HG03521 (cell line): ENCODE data around the gene AUTS2.
A peak's percentile ranks its signal among the peaks of the same experiment; 100 is the strongest.
"Not testable (repeated sequence)": the region's sequence is repeated elsewhere in the genome, so short reads cannot be mapped to it uniquely, and the experiment has no call there.

ENCODE experiments used
- ATAC-seq: cut with Tn5 transposase; IDR thresholded peaks from one replicate; pipeline ENCODE4 v1.9.1; 2021; ENCODE audit warnings: mild to moderate bottlenecking, moderate library complexity; ENCODE audit not compliant: unreplicated experiment

AUTS2 gene

GRCh38 chr7:70794962-70795361 is 1196.7 kb downstream of the AUTS2 start:
- no peak for ATAC-seq

DNA sequence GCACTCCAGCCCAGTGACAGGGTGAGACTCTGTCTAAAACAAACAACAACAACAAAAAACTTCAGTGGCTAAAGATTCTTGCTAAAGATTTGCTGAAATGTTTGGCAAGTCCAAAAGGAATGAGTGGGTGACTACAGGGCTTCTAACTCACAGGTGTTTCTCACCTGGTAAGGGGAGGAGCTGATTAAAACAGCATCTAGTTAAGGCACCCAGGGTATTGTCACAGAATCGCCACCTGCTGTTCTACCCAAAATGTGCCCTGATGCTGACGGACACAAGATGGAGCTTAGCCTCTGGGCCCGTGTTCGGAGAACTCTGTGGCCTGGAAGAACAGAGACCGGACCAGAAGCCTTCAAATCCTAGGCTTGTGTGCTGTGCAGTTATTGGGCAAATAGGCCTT is 1197.7 kb downstream of the AUTS2 start:
- no peak for ATAC-seq

GRCh38 chr7:70797109-70797514 is 1198.8 kb downstream of the AUTS2 start:
- ATAC-seq, result no peak

GRCh38 chr7:70799841-70800405 is 1201.6 kb downstream of the AUTS2 start:
- no peak for ATAC-seq

DNA sequence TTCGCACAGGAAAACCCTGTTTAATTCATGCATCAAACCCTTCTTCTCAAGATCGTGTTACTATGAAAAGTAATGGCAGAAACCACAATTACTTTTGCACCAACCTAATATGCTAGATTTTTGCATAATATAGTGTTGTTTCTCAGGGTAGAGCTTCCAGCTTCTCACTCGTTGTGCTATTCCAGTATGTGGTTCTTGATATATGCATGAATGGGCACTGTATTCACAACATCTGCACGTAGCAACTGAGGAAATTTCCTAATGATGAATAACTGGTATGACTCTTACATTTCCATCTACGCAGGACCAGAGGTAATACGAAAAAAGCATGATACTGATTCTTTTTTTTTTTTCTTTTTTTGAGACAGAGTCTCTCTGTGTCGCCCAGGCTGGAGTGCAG is 1207.1 kb downstream of the AUTS2 start:
- peak; percentile 60 for ATAC-seq

GRCh38 chr7:70807650-70808049 is 1209.4 kb downstream of the AUTS2 start:
- no peak for ATAC-seq

DNA sequence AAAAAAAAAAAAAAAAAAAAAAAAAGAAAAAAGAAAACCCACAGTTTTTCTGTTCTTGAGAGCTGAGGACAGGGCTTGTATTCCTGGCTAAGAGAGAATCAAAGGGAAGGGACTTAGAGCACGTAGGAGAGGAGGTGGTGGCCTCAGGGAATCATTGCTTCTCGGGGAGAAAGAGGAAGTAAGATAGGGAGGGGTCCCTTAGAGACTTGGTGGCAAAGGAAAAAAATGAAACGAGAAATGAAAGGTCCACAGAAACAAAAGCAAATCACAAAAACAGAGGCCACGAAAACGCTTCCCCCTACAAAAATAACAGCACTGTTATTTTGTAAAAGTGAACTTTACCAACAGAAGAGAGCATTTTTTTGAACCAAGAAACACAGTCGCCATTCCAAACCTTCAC is 1210.6 kb downstream of the AUTS2 start:
- ATAC-seq, result no peak

GRCh38 chr7:70810558-70811139 is 1212.4 kb downstream of the AUTS2 start:
- no peak for ATAC-seq

DNA sequence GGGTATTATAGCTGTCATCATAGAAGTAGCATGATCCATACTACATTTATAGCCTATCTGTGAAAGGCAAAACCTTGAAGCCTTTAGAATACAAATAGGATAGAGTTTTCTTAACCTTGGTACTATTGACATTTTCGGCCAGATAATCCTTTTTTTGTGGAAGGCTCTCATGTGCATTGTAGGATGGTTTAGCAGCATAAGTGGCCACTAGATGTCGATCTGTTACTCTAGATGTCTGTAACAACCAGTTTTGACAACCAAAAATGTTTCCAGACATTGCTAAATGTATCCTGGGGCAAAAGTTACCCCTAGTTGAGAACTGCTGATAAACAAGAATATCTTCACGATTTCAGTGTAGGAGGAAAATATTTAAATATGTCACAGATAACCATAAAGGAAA is 1214.2 kb downstream of the AUTS2 start:
- no peak for ATAC-seq

DNA sequence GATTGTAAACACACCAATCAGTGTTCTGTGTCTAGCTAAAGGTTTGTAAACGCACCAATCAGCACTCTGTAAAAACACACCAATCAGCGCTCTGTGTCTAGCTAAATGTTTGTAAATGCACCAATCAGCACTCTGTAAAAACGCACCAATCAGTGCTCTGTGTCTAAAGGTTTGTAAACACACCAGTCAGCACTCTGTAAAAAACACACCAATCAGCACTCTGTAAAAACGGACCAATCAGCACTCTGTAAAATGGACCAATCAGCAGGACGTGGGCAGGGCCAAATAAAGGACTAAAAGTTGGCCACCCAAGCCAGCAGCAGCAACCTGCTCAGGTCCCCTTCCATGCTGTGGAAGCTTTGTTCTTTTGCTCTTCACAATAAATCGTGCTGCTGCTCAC is 1224.2 kb downstream of the AUTS2 start:
- ATAC-seq, result not testable (repeated sequence)

GRCh38 chr7:70829221-70830059 is 1231.2 kb downstream of the AUTS2 start:
- peak; percentile 80 for ATAC-seq

- no peak for ATAC-seq
Observed at GRCh38 chr7:70830060-70830395, 1231.8 kb downstream of the AUTS2 start.

DNA sequence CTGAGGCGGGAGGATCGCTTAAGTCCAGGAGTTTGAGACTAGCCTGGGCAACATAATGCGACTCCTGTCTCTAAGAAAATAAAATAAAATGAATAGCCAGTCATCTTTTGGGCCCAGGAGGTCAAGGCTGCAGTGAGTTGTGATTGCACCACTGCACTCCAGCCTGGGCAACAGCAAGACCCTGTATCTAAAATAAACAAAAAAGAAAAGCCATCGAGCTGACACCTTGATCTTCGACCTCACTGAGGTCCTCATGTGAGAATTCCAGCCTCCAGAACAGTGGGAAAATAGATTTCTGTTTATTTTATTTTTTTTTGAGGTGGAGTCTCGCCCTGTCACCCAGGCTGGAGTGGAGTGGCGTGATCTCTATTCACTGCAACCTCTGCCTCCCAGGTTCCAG is 1232.2 kb downstream of the AUTS2 start:
- no peak for ATAC-seq

DNA sequence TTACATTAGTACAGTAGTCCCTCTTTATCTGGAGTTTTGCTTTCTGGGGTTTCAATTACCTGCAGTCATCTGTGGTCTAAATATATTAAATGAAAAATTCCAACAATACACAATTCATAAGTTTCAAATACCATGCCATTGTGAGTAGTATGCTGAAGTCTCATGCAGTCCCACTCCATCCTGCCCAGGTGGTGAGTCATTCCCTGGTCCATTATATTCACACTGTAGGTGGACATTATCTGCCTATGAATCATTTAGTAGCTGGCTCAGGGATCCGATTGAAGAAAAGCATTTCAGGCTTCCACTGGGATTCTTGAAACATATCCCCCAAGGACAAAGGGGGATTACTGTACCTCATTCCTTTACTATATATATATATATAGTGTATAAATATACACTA is 1235.5 kb downstream of the AUTS2 start:
- no peak for ATAC-seq

GRCh38 chr7:70834424-70834823 is 1236.1 kb downstream of the AUTS2 start:
- ATAC-seq, result no peak

GRCh38 chr7:70835658-70836057 is 1237.4 kb downstream of the AUTS2 start:
- ATAC-seq, result no peak

- no peak for ATAC-seq
Observed at GRCh38 chr7:70836279-70836678, 1238.0 kb downstream of the AUTS2 start.

DNA sequence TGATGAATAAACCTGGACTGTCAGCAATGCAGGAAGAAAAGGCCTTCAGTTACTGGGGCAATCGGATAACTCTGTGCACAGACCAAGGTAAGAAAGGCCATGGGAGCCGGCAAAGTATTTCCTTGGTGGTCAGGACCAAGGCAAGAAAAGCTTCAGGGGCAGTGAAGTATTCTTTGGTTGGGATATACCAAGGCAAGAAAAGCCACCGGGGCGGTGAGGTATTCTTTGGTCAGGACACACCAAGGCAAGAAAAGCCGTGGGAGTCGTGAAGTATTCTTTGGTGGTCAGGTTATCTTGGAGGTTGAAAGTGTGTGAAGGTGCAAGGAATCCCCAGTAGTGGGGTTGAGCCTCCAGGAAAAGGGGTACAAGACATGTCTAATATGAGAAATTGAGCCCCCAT is 1238.7 kb downstream of the AUTS2 start:
- no peak for ATAC-seq

DNA sequence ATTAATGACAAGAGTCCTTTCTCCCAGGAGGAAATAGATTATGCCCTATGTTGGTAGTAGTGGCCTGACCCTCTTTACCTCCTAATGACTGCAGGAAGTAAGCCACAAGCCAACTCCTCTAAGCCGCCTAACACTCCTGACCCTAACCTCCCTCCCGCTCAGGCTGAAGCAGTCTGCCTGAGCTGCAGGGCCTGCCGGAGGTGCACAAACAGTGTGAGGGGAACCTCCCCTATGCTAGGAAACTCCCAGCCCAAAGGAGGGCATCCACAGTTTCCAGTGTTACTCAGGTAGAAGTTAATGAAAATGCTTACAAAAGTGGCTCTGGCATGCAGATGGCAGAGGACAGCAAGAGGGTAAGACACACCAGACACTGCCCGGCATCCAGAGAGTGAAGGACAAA is 1239.3 kb downstream of the AUTS2 start:
- no peak for ATAC-seq

- no peak for ATAC-seq
Observed at GRCh38 chr7:70838292-70838907, 1240.1 kb downstream of the AUTS2 start.
